22Rv1 (cell line): ENCODE measurements around the gene GMIP.
"Not testable (repeated sequence)": the region's sequence is repeated elsewhere in the genome, so short reads cannot be mapped to it uniquely, and the experiment has no call there.

Experiments
- H3K27ac ChIP-seq: fragments of 450-650 bp; 2 replicates; pipeline ENCODE4 v1.5.1; 2017
- CTCF ChIP-seq: fragments of 450-650 bp; IDR thresholded peaks from 2 replicates; pipeline ENCODE4 v1.5.1; 2017; ENCODE audit warnings: mild to moderate bottlenecking
- ZFX ChIP-seq: fragments of 450-650 bp; IDR thresholded peaks from 2 replicates; pipeline ENCODE4 v1.6.1; 2017; ENCODE audit warnings: antibody characterized with exemption, borderline replicate concordance

GMIP gene

GRCh38 chr19:19618219-19619051 lies 25.0 kb downstream of the GMIP start, which contains the start of gene PBX4:
TSS of gene PBX4 (minus strand) at chr19:19618687. CDS start at chr19:19618629, 58 bp downstream.
- TF ChIP-seq CTCF (no peak), ZFX (no peak)
- H3K27ac ChIP-seq, result no peak within 1 kb of the TSS

- TF ChIP-seq ZFX (no peak), CTCF (no peak)
- no peak overlapping the region for H3K27ac ChIP-seq
Measured at GRCh38 chr19:19615086-19615485, 28.4 kb downstream of the GMIP start.

- TF ChIP-seq ZFX (no peak), CTCF (no peak)
Measured at GRCh38 chr19:19613506-19613905, 30.0 kb downstream of the GMIP start.

GRCh38 chr19:19610376-19611202 lies 32.9 kb downstream of the GMIP start:
- no peak for TF ChIP-seq CTCF
- no peak for TF ChIP-seq ZFX
- no peak overlapping the region for H3K27ac ChIP-seq

More at GRCh38 chr19:19613506-19613905, 30.0 kb downstream of the GMIP start:
- no peak overlapping the region for H3K27ac ChIP-seq

GRCh38 chr19:19606686-19607085 lies 36.8 kb downstream of the GMIP start:
- H3K27ac ChIP-seq, result not testable (repeated sequence)

- H3K27ac ChIP-seq, result no peak overlapping the region
- TF ChIP-seq CTCF (no peak), ZFX (no peak)
Measured at GRCh38 chr19:19606021-19606420, 37.4 kb downstream of the GMIP start.

GRCh38 chr19:19602713-19603324 lies 40.6 kb downstream of the GMIP start:
- TF ChIP-seq ZFX (no peak), CTCF (no peak)
- H3K27ac ChIP-seq, result no peak overlapping the region
